GM12878 (cell line): Measurements from ENCODE around the gene LRP5. TPM values are rescaled to one million over a fixed set of nuclear protein-coding genes. Genes with fewer than 3 reads are reported as not detected.
A peak's percentile ranks its signal among the peaks of the same experiment; 100 is the strongest.

ENCODE experiments used
- ATAC-seq: fragments of 200-7000 bp; cut with Tn5 transposase; 3 replicates; pipeline ENCODE4 v1.9.1; 2020; ENCODE audit warnings: mild to moderate bottlenecking, moderate library complexity
- BruUV-seq: library from RNA; stranded (reverse); fragments of 400-500 nt; replicated peaks from 2 replicates; lab custom pipeline; 2021; lab: Mats Ljungman, UMichigan
- CTCF ChIA-PET: fragments of 300-600 bp; sonication (Branson Sonifier 250); formaldehyde crosslinking; extraction: SDS; loops from one replicate; lab custom pipeline; 2021; ENCODE audit warnings: inconsistent platforms; lab: Yijun Ruan, JAX
- POLR2A ChIA-PET: fragments of 350-600 bp; formaldehyde crosslinking; extraction: SDS; loops from one replicate; lab custom pipeline; 2021; ENCODE audit warnings: inconsistent platforms; lab: Charles Lee
- RAD21 ChIA-PET: fragments of 300-600 bp; sonication (Branson Sonifier 250); formaldehyde crosslinking; loops from one replicate; lab custom pipeline; 2023; ENCODE audit warnings: antibody characterized with exemption; ENCODE audit not compliant: unreplicated experiment; lab: Charles Lee
- SMC1A ChIA-PET: fragments of 300-600 bp; sonication (Branson Sonifier 250); formaldehyde crosslinking; loops from one replicate; lab custom pipeline; 2023; ENCODE audit not compliant: unreplicated experiment, uncharacterized antibody; lab: Charles Lee
- DNase-seq: peaks from one replicate; pipeline ENCODE4 v3.0.0-alpha.2; 2011; ENCODE audit warnings: low read depth, low spot score
- FAIRE-seq: peaks from 3 replicates; lab custom pipeline; 2011; peaks lifted over from hg19 to GRCh38; lab: Jason Lieb, UNC
- H2AFZ ChIP-seq: 2 replicates; pipeline ENCODE4 v1.6.0; 2011; ENCODE audit warnings: low read depth, low read length, control low read depth; ENCODE audit not compliant: control insufficient read depth
- H3K27ac ChIP-seq: 2 replicates; pipeline ENCODE4 v1.5.1; 2011; ENCODE audit warnings: control low read depth; ENCODE audit not compliant: control insufficient read depth, insufficient read depth
- H3K27me3 ChIP-seq, 2 experiments: replicated peaks in 1 of 2; 2 replicates each; pipeline versions ENCODE4 v1.6.0 to v1.6.1; 2011; ENCODE audit warnings: low read length in 1 of 2; ENCODE audit not compliant: control insufficient read depth in 2 of 2, insufficient read depth in 2 of 2
- H3K36me3 ChIP-seq, 2 experiments: 2 replicates each; pipeline ENCODE4 v1.5.1; 2011; ENCODE audit warnings: low read length in 1 of 2; ENCODE audit not compliant: control insufficient read depth in 2 of 2, insufficient read depth in 2 of 2
- H3K4me1 ChIP-seq: 2 replicates; pipeline ENCODE4 v1.6.1; 2011; ENCODE audit warnings: mild to moderate bottlenecking, low read length, moderate library complexity, mixed read lengths; ENCODE audit not compliant: control insufficient read depth, insufficient read depth
- H3K4me2 ChIP-seq: 2 replicates; pipeline ENCODE4 v1.6.0; 2011; ENCODE audit warnings: control low read depth; ENCODE audit not compliant: control insufficient read depth, insufficient read depth
- H3K4me3 ChIP-seq: fragments of 200-600 bp; sonication (generic); 2 replicates; pipeline ENCODE4 v1.5.1; 2016
- H3K79me2 ChIP-seq: 2 replicates; pipeline ENCODE4 v1.6.0; 2011; ENCODE audit warnings: low read length; ENCODE audit not compliant: control insufficient read depth, insufficient read depth
- H3K9ac ChIP-seq: 2 replicates; pipeline ENCODE4 v1.8.0; 2011; ENCODE audit warnings: low read length, control low read depth, mixed read lengths; ENCODE audit not compliant: control insufficient read depth, insufficient read depth
- H3K9me3 ChIP-seq: replicated peaks from 3 replicates; pipeline ENCODE4 v1.5.1; 2011; ENCODE audit warnings: mild to moderate bottlenecking, low read length; ENCODE audit not compliant: control insufficient read depth, insufficient read depth
- H4K20me1 ChIP-seq: 2 replicates; pipeline ENCODE4 v1.6.0; 2011; ENCODE audit not compliant: control insufficient read depth, insufficient read depth
- FOXM1 ChIP-seq: IDR thresholded peaks from 2 replicates; pipeline ENCODE4 v1.6.1; 2012; ENCODE audit warnings: low read depth, mild to moderate bottlenecking, inconsistent platforms, low read length, moderate library complexity
- GABPA ChIP-seq: IDR thresholded peaks from 2 replicates; pipeline ENCODE4 v1.6.1; 2014; ENCODE audit warnings: antibody characterized with exemption, low read depth, mild to moderate bottlenecking, inconsistent platforms
- HDGF ChIP-seq: fragments of 450-650 bp; IDR thresholded peaks from 2 replicates; pipeline ENCODE4 v1.6.1; 2016; ENCODE audit warnings: antibody characterized with exemption
- IKZF1 ChIP-seq: fragments of 450-650 bp; conservative IDR thresholded peaks from 2 replicates; pipeline ENCODE4 v1.6.1; 2017; ENCODE audit warnings: antibody characterized with exemption, mild to moderate bottlenecking
- MLLT1 ChIP-seq: fragments of 450-650 bp; IDR thresholded peaks from 2 replicates; pipeline ENCODE4 v1.6.1; 2016; ENCODE audit warnings: mild to moderate bottlenecking
- NR2F1 ChIP-seq: fragments of 450-650 bp; conservative IDR thresholded peaks from 2 replicates; pipeline ENCODE4 v1.6.1; 2017; ENCODE audit warnings: mild to moderate bottlenecking
- RFX5 ChIP-seq: IDR thresholded peaks from 2 replicates; pipeline ENCODE4 v1.6.1; 2011; ENCODE audit warnings: low read depth, low read length, improper control_type of control experiment
- TAF1 ChIP-seq: IDR thresholded peaks from 2 replicates; pipeline ENCODE4 v1.6.1; 2011; ENCODE audit warnings: mild to moderate bottlenecking, low read depth, low read length, borderline replicate concordance
- ZBTB11 ChIP-seq: fragments of 450-650 bp; formaldehyde crosslinking; IDR thresholded peaks from 2 replicates; pipeline ENCODE4 v1.5.0; 2022; ENCODE audit warnings: mild to moderate bottlenecking, missing genetic modification characterization
- ZBTB33 ChIP-seq: fragments of 450-650 bp; IDR thresholded peaks from 2 replicates; pipeline ENCODE4 v1.6.1; 2017; ENCODE audit warnings: mild to moderate bottlenecking
- WGBS: methylation state at CpG from one replicate; pipeline ENCODE4 v1.1.6; 2016; ENCODE audit warnings: low lambda C conversion rate; ENCODE audit not compliant: insufficient replicate concordance, insufficient coverage; ENCODE audit errors: missing lambda C conversion rate; 5-methylcytosine and 5-hydroxymethylcytosine counted together
- in situ Hi-C: fragments of 300-500 bp; cut with MboI; formaldehyde crosslinking; loops from 9 replicates; pipeline ENCODE4 v1.14.3; 2018; ENCODE audit warnings: mixed read lengths
- intact Hi-C: fragments of 100-400 bp; cut with micrococcal nuclease; formaldehyde crosslinking; loops from one replicate; pipeline ENCODE4 v1.14.2; 2022; ENCODE audit not compliant: unreplicated experiment
- polyA plus RNA-seq, 11 experiments: library from polyadenylated mRNA; depleted of rRNA in 4 of 11; unstranded in 6 of 11; stranded (reverse) in 5 of 11; fragments of >200 nt; fragmentation: Nextera tagmentation in 4 of 11; fragmentation: Illumina TruSeq in 1 of 11; extraction: Ambion mirVana in 4 of 11; extraction: Trizol in 1 of 11; gene quantifications; 1 replicate in 1 of 11; 2 replicates in 10 of 11; pipeline versions ENCODE4 v1.2.1 to v1.2.3, GENCODE V29; 2011 to 2016; ENCODE audit warnings: inconsistent platforms in 2 of 11, missing spikeins in 2 of 11, low read depth in 1 of 11
- total RNA-seq, 4 experiments: library from RNA; depleted of rRNA in 3 of 4; stranded (reverse); fragments of >200 nt in 3 of 4; fragmentation: Illumina TruSeq in 1 of 4; extraction: Trizol in 1 of 4; gene quantifications; 2 replicates each; pipeline versions ENCODE4 v1.2.1 to v1.2.3, GENCODE V29; 2013 to 2021

The LRP5 gene
- total and polyA plus RNA-seq, 10 of the 15 experiments (the other 5 are each of a cell fraction or from before 2014, with no cell fraction given): 0.37 to 34.0 (median 6.6) TPM

- H3K27me3 ChIP-seq: no peaks in the 10 kb centered on the region
- H3K79me2 ChIP-seq: no peaks in the 10 kb centered on the region
- H3K4me3 ChIP-seq: no peak overlapping the region
- DNase-seq: no peak
- no peaks in the 10 kb centered on the region; the same call in 1 of the 2 replicates for H3K4me1 ChIP-seq
- ChIA-PET SMC1A (interaction anchor here (1.2 to 7.9 kb wide), 5 partner anchors 32 to 77 kb away, joined by 3 to 134 read pairs (median 4); no protein-coding TSS in a partner anchor), POLR2A (no interaction called here), RAD21 (interaction anchor here (1.2 to 1.6 kb wide), 3 partner anchors 38 to 45 kb away, joined by 3 to 4 read pairs (median 4); no protein-coding TSS in a partner anchor), CTCF (interaction anchor here (0.8 to 12.0 kb wide), 3 partner anchors 10 to 79 kb away, joined by 3 to 365 read pairs (median 3); no protein-coding TSS in a partner anchor)
- no peak for ATAC-seq
- in situ Hi-C loops (no loop called here), intact Hi-C loops (no loop called here)
- H3K9me3 ChIP-seq: peaks cover 3% of the 10 kb centered on the region; the same call in 1 of the 3 replicates
- 61% methylated on average over 7 of the region's 7 CpGs for WGBS
- TF ChIP-seq GABPA: no peak
- no peak for TF ChIP-seq ZBTB33
- H3K9ac ChIP-seq: no peak overlapping the region
- H3K4me2 ChIP-seq: no peak overlapping the region
- H3K27ac ChIP-seq: no peak overlapping the region
- no TSS peak for BruUV-seq
- no peak for FAIRE-seq
- H4K20me1 ChIP-seq: no peaks in the 10 kb centered on the region
- no peak overlapping the region for H2AFZ ChIP-seq
- no peaks in the 10 kb centered on the region; a peak in 1 of 4 replicates for H3K36me3 ChIP-seq
These were observed 9.7 kb upstream of the LRP5 start for GRCh38 chr11:68302670-68303069.

GRCh38 chr11:68303083-68303482 lies 9.3 kb upstream of the LRP5 start:
- Histone ChIP-seq H4K20me1 (no peaks in the 10 kb centered on the region), H2AFZ (no peak overlapping the region), H3K4me2 (no peak overlapping the region), H3K9ac (no peak overlapping the region), H3K4me3 (no peak overlapping the region), H3K9me3 (peaks cover 3% of the 10 kb centered on the region; the same call in 1 of the 3 replicates), H3K27me3 (no peaks in the 10 kb centered on the region), H3K79me2 (no peaks in the 10 kb centered on the region), H3K27ac (no peak overlapping the region), H3K4me1 (no peaks in the 10 kb centered on the region; the same call in 1 of the 2 replicates), H3K36me3 (no peaks in the 10 kb centered on the region; a peak in 1 of 4 replicates)
- ATAC-seq (no peak), FAIRE-seq (no peak), DNase-seq (no peak)
- ChIA-PET CTCF (interaction anchor here (0.8 to 12.0 kb wide), 3 partner anchors 11 to 78 kb away, joined by 3 to 365 read pairs (median 3); no protein-coding TSS in a partner anchor), SMC1A (interaction anchor here (1.2 to 1.6 kb wide), 5 partner anchors 33 to 77 kb away, joined by 3 to 4 read pairs (median 4); no protein-coding TSS in a partner anchor), RAD21 (interaction anchor here (1.2 to 1.6 kb wide), 3 partner anchors 37 to 45 kb away, joined by 3 to 4 read pairs (median 4); no protein-coding TSS in a partner anchor), POLR2A (no interaction called here)
- intact Hi-C loops (no loop called here), in situ Hi-C loops (no loop called here)
- BruUV-seq: no TSS peak
- 58% methylated on average over 2 of the region's 2 CpGs for WGBS
- TF ChIP-seq ZBTB11 (no peak), NR2F1 (peak; percentile 72), IKZF1 (peak; percentile 26; the same call in 1 of the 2 replicates), RFX5 (no peak), HDGF (no peak), MLLT1 (no peak), FOXM1 (no peak), TAF1 (no peak)
